Vein endothelial cell (primary cell): Measurements from ENCODE around the gene ZNF227. TPM values are rescaled to one million over a fixed set of nuclear protein-coding genes. Genes with fewer than 3 reads are reported as not detected.

Experiments used
- total RNA-seq: library from RNA; depleted of rRNA; stranded (reverse); fragments of >200 nt; gene quantifications from 2 replicates; pipeline ENCODE4 v1.2.3, GENCODE V29; 2012

ZNF227 gene
- 15.4 and 18.6 TPM in 2 replicates for total RNA-seq

DNA sequence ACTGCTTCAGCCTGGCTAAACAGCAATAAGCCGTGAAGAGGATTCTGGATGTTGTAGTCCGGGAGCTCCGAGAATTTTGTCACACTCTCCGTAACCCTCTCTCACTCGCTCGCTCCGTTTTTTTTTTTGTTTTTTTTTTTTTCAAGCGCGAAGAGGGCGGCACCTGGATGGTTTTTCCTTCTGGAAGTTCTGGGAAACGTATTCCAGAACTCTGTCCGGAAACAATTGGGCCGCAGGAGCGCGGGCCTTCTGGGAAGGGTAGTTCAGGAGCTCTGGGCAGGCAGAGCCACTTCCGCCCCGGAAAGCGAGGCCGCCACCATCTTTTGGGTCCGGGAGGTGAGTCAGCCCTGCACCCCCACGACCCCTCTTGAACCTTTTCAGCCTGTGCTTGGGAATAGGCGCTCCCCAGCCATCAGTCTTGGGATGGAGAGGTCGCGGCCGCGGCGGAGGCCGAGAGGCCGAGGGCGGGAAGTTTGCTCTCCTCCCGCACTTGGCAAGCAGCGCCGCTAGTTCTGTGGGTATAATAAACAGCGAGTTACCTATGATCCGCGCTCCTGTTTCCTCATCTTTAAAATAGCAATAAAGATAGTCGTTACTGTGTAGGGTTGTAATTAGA is at the start of gene ZNF227:
ZNF227 (plus strand) TSS at position 283 of the 616 bp plus-strand sequence. CDS start 5,261 bp downstream, outside the sequence.

DNA sequence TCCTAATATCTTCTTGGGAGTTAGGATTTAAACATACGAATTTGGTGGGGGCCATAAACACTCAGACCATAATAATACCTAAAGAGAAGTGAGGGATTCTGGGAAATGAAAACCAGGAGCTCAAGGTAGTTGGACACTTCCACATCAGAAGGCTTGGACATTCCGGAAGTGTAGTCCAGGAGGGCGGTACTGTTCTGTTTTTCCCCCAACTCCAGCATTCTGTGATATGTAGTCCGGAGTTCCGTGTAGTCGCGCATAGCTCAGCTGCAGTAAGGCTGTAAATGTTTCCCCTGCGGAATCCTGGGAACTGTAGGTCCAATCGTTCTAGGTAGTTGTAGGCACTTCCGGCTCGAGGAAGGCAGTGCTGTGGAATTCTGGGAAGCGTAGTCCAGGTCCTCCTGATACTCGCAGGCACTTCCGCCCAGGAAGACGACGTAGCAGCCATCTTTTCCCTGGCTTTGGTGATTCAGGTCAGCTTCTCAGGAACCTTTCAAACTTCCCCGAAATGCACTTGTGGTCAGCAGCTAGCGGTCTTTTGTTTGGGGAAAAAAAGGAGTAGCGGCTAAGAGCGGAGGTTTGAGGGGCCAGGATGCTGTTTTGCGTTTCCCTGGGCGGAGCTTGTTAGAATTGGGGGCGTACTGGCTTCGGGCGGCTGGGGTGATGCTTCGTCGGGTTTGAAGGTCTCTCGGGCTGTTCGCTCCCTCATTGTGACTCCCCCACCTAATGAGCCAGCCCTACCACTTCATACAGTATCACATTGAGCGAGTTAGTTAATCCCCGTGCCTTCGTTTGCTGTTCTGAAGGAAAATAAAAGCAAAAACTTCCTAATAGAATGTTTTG is 47.4 kb upstream of the ZNF227 start, which contains the start of gene ZNF226:
ZNF226 (plus strand) TSS at position 428 of the 840 bp plus-strand sequence. CDS start 4,981 bp downstream, outside the sequence.

Other genes with a start within 250 kb of the ZNF227 start
- 6.9 and 8.1 TPM in 2 replicates for gene ZNF155, start 228.3 kb upstream of the ZNF227 start, total RNA-seq
- 3.0 and 5.2 TPM in 2 replicates for gene ZNF230, start 209.6 kb upstream of the ZNF227 start, total RNA-seq
- 4.3 and 5.9 TPM in 2 replicates for gene ZNF222, start 187.2 kb upstream of the ZNF227 start, total RNA-seq
- 5.2 and 5.8 TPM in 2 replicates for gene ZNF223, start 160.5 kb upstream of the ZNF227 start, total RNA-seq
- gene ZNF284, start 140.4 kb upstream of the ZNF227 start, total RNA-seq: 3.3 and 3.4 TPM in 2 replicates
- 18.9 and 29.3 TPM in 2 replicates for gene ZNF224, start 118.2 kb upstream of the ZNF227 start, total RNA-seq
- gene ZNF225, start 99.1 kb upstream of the ZNF227 start, total RNA-seq: 4.2 and 5.9 TPM in 2 replicates
- 9.7 and 10.5 TPM in 2 replicates for gene ZNF234, start 71.0 kb upstream of the ZNF227 start, total RNA-seq
- gene ZNF226, start 47.4 kb upstream of the ZNF227 start, total RNA-seq: 10.8 and 15.0 TPM in 2 replicates
- gene ZNF233, start 47.4 kb downstream of the ZNF227 start, total RNA-seq: 0.65 and 0.76 TPM in 2 replicates
- 4.6 and 6.3 TPM in 2 replicates for gene ZNF235, start 92.5 kb downstream of the ZNF227 start, total RNA-seq
- gene ZNF112, start 144.1 kb downstream of the ZNF227 start, total RNA-seq: 6.2 and 8.2 TPM in 2 replicates
- gene ZNF285, start 189.1 kb downstream of the ZNF227 start, total RNA-seq: 2.2 and 2.6 TPM in 2 replicates
- gene ZNF229, start 235.9 kb downstream of the ZNF227 start, total RNA-seq: 6.2 and 15.7 TPM in 2 replicates